Measurements from ENCODE around the gene PUS1. TPM values are rescaled to one million over a fixed set of nuclear protein-coding genes. Genes with fewer than 3 reads are reported as not detected.

Gene PUS1
- total RNA-seq, 4 donors from 2014 or later, result 10.9 to 23.6 (median 16.4) TPM

- H3K27me3 ChIP-seq, result no peaks in the 10 kb centered on the region
- no peak overlapping the region for H3K4me3 ChIP-seq (replicated peaks in 1 of 3)
- WGBS, 2 donors, result 92 to 100% methylated on average over 3 to 12 of the region's 35 CpGs
- H3K9me3 ChIP-seq, result no peaks in the 10 kb centered on the region
- no peak overlapping the region for H3K27ac ChIP-seq
- TF ChIP-seq CTCF (IDR thresholded peaks at IDR 0.05) (no peak), POLR2A (IDR thresholded peaks at IDR 0.05) (no peak)
- no peak for DNase-seq
- H3K36me3 ChIP-seq, result peaks cover 45% of the 10 kb centered on the region in 2 donors
- H3K4me1 ChIP-seq, result no peaks in the 10 kb centered on the region
- intact Hi-C loops (cut with DNase I), result no loop called here
These were observed 7.9 kb upstream of the PUS1 start for GRCh38 chr12:131920902-131921840.

GRCh38 chr12:131921866-131922769 is 7.0 kb upstream of the PUS1 start:
- H3K27ac ChIP-seq, result no peak overlapping the region
- intact Hi-C loops (cut with DNase I), result no loop called here
- no peak overlapping the region for H3K4me3 ChIP-seq (replicated peaks in 1 of 3)
- DNase-seq, result no peak
- H3K27me3 ChIP-seq, result no peaks in the 10 kb centered on the region
- H3K36me3 ChIP-seq, result peaks cover 39 to 40% of the 10 kb centered on the region in 2 donors
- no peaks in the 10 kb centered on the region for H3K4me1 ChIP-seq
- no peaks in the 10 kb centered on the region for H3K9me3 ChIP-seq
- WGBS, 2 donors, result 84 to 95% methylated on average over 18 to 20 of the region's 29 CpGs
- TF ChIP-seq CTCF (IDR thresholded peaks at IDR 0.05), result no peak
- TF ChIP-seq POLR2A (IDR thresholded peaks at IDR 0.05), result no peak

- Histone ChIP-seq H3K4me1 (no peaks in the 10 kb centered on the region), H3K27me3 (no peaks in the 10 kb centered on the region), H3K27ac (no peak overlapping the region), H3K36me3 (peaks cover 33 to 36% of the 10 kb centered on the region in 2 donors), H3K4me3 (replicated peaks in 1 of 3) (no peak overlapping the region), H3K9me3 (no peaks in the 10 kb centered on the region)
- intact Hi-C loops (cut with DNase I), result no loop called here
- 94 to 95% methylated on average over 13 of the region's 13 CpGs for WGBS, 2 donors
- TF ChIP-seq POLR2A (IDR thresholded peaks at IDR 0.05) (no peak), CTCF (IDR thresholded peaks at IDR 0.05) (no peak)
- DNase-seq, result no peak
These were observed 6.3 kb upstream of the PUS1 start for GRCh38 chr12:131922772-131923171.

GRCh38 chr12:131923260-131923659 is 5.8 kb upstream of the PUS1 start:
- H3K4me1 ChIP-seq, result peaks cover 0 to 2% of the 10 kb centered on the region in 2 donors
- H3K36me3 ChIP-seq, result peaks cover 28 to 36% of the 10 kb centered on the region in 2 donors
- TF ChIP-seq POLR2A (IDR thresholded peaks at IDR 0.05) (no peak), CTCF (IDR thresholded peaks at IDR 0.05) (no peak)
- intact Hi-C loops (cut with DNase I), result no loop called here
- DNase-seq, result no peak
- no peak overlapping the region for H3K4me3 ChIP-seq (replicated peaks in 1 of 3)
- no peak overlapping the region for H3K27ac ChIP-seq
- no peaks in the 10 kb centered on the region for H3K27me3 ChIP-seq
- WGBS, 2 donors, result 89 to 93% methylated on average over 11 of the region's 11 CpGs
- no peaks in the 10 kb centered on the region for H3K9me3 ChIP-seq
